ENCODE measurements around the gene FOXP1. TPM values are rescaled to one million over a fixed set of nuclear protein-coding genes. Genes with fewer than 3 reads are reported as not detected.

Gene FOXP1
- total and polyA plus RNA-seq, 2 of the 8 experiments (the other 6 are each of a cell fraction or from before 2014, with no cell fraction given) = 13.9 to 25.4 TPM

- WGBS, 2 experiments (ENCODE audit: extremely low coverage in 1 of 2, insufficient coverage in 1 of 2, insufficient read length in 1 of 2, insufficient replicate concordance in 2 of 2, low coverage in 1 of 2, low lambda C conversion rate in 2 of 2, missing lambda C conversion rate in 1 of 2) = 2% methylated on average over 18 of the region's 46 CpGs; no CpG with 5 or more reads in 1 of the 2 experiments
- H4K20me1 ChIP-seq (replicated peaks in 1 of 2; ENCODE audit: control insufficient read depth in 1 of 2, insufficient read depth in 2 of 2, low read length in 2 of 2) = peaks cover 3 to 4% of the 10 kb centered on the region in 2 experiments
- no peak overlapping the region for H2BK20ac ChIP-seq (ENCODE audit: low read length)
- H2AFZ ChIP-seq (ENCODE audit: low read length) = no peak overlapping the region
- no peak overlapping the region for H2BK15ac ChIP-seq (ENCODE audit: low read length)
- no peaks in the 10 kb centered on the region for H3K79me1 ChIP-seq (ENCODE audit: low read depth, low read length)
- ChIA-PET CTCF (ENCODE audit: partially characterized antibody) (interaction anchor here (0.6 to 0.9 kb wide), 2 partner anchors 139 to 244 kb away, joined by 3 read pairs; no protein-coding TSS in a partner anchor), POLR2A (ENCODE audit: partially characterized antibody) (interaction anchor here (1.2 to 2.3 kb wide), 2 partner anchors 9 to 12 kb away, joined by 5 to 6 read pairs; no protein-coding TSS in a partner anchor)
- H3K27me3 ChIP-seq (replicated peaks in 1 of 4; ENCODE audit: control insufficient read depth in 3 of 4, extremely low read depth in 1 of 4, insufficient read depth in 3 of 4, low read length in 3 of 4) = peaks cover 0 to 11% (median 4%) of the 10 kb centered on the region in 4 experiments; a peak in 2 of 7 replicates
- no peak overlapping the region for H4K8ac ChIP-seq (ENCODE audit: extremely low read depth, insufficient read depth, low read length)
- H3K27ac ChIP-seq (ENCODE audit: low read depth, low read length) = no peak overlapping the region
- H3K14ac ChIP-seq (ENCODE audit: insufficient read length) = no peak overlapping the region
- no peaks in the 10 kb centered on the region for H3K36me3 ChIP-seq (ENCODE audit: control insufficient read depth in 2 of 4, insufficient read depth in 4 of 4, low read length in 3 of 4)
- 0 out of 2 replicates have a peak overlapping the region, but pooled peaks have one; percentile 12 for H3K18ac ChIP-seq (ENCODE audit: extremely low read depth, low read length)
- H3K9me3 ChIP-seq (ENCODE audit: insufficient read depth in 2 of 2, low read depth in 1 of 2, low read length in 1 of 2) = no peaks in the 10 kb centered on the region
- no peak overlapping the region for H4K5ac ChIP-seq (ENCODE audit: insufficient read length, low read depth, low read length)
- H4K91ac ChIP-seq (replicated peaks; ENCODE audit: insufficient read length, low read length) = no peak overlapping the region
- peak in 1 of 2 experiments; percentile 76 for DNase-seq (ENCODE audit: low read depth in 1 of 2, low spot score in 2 of 2)
- peaks cover 4 to 24% (median 18%) of the 10 kb centered on the region in 4 experiments; a peak in 6 of 7 replicates for H3K4me1 ChIP-seq (replicated peaks in 1 of 4; ENCODE audit: control insufficient read depth in 3 of 4, insufficient read depth in 4 of 4, low read length in 3 of 4)
- no peak overlapping the region for H3K23ac ChIP-seq (ENCODE audit: insufficient read length)
- no peak overlapping the region for H3K56ac ChIP-seq (replicated peaks; ENCODE audit: insufficient read length, low read depth, low read length)
- H2AK5ac ChIP-seq (ENCODE audit: low read depth, low read length) = no peak overlapping the region
- no peak overlapping the region for H2BK5ac ChIP-seq (ENCODE audit: low read depth, low read length)
- H2BK120ac ChIP-seq (replicated peaks; ENCODE audit: low read depth, low read length) = no peak overlapping the region
- no peak overlapping the region for H3K4ac ChIP-seq (replicated peaks; ENCODE audit: insufficient read length, low read depth, low read length)
- H3K4me3 ChIP-seq (ENCODE audit: extremely low read depth in 1 of 4, insufficient read depth in 2 of 4, low read depth in 3 of 4, low read length in 4 of 4) = peak overlapping the region; percentile 53 to 72 (median 70)
- peaks cover 0 to 45% of the 10 kb centered on the region in 2 experiments; a peak in 2 of 4 replicates for H3K79me2 ChIP-seq (ENCODE audit: control insufficient read depth in 1 of 2, insufficient read depth in 2 of 2, low read length in 2 of 2)
- H3K4me2 ChIP-seq (ENCODE audit: insufficient read depth in 1 of 2, low read depth in 2 of 2, low read length in 2 of 2) = peak overlapping the region; percentile 96 to 99
- FAIRE-seq = no peak
- H3K9ac ChIP-seq (replicated peaks in 1 of 4; ENCODE audit: extremely low read depth in 1 of 4, low read depth in 3 of 4, low read length in 3 of 4) = 0 out of 7 replicates have a peak overlapping the region, but pooled peaks of 1 of the 4 experiments have one; percentile 30
- peaks cover 14% of the 10 kb centered on the region for H3K23me2 ChIP-seq (ENCODE audit: low read depth, low read length)
- no peak overlapping the region for H2BK12ac ChIP-seq (ENCODE audit: low read depth, low read length)
- TF ChIP-seq RNF2 (IDR thresholded peaks at IDR 0.05; ENCODE audit: borderline replicate concordance, low read depth, low read length, missing control alignments, poor library complexity, severe bottlenecking) (peak; percentile 70), CTBP2 (IDR thresholded peaks at IDR 0.05; ENCODE audit: borderline replicate concordance, insufficient read depth, insufficient read length, low read length) (peak; percentile 5), RAD21 (IDR thresholded peaks at IDR 0.05 in 1 of 2, conservative IDR thresholded peaks at IDR 0.05 in 1 of 2; ENCODE audit: low read depth in 2 of 2, low read length in 2 of 2) (0 out of 4 replicates have a peak, but pooled peaks of 1 of the 2 experiments have one; percentile 1), CEBPB (IDR thresholded peaks at IDR 0.05; ENCODE audit: low read depth, low read length) (no peak), RBBP5 (IDR thresholded peaks at IDR 0.05; ENCODE audit: borderline replicate concordance, low read depth, low read length) (peak; percentile 43; the same call in 1 of the 2 replicates), TEAD4 (IDR thresholded peaks at IDR 0.05; ENCODE audit: low read depth, low read length) (no peak), SP1 (IDR thresholded peaks at IDR 0.05; ENCODE audit: low read depth, low read length) (no peak), ZNF274 (IDR thresholded peaks at IDR 0.05; ENCODE audit: borderline replicate concordance, extremely low read depth, low read length) (no peak), TCF12 (IDR thresholded peaks at IDR 0.05; ENCODE audit: low read depth, low read length) (no peak), MAFK (IDR thresholded peaks at IDR 0.05; ENCODE audit: low read depth, low read length) (no peak), EP300 (IDR thresholded peaks at IDR 0.05; ENCODE audit: borderline replicate concordance in 1 of 2, low read depth in 2 of 2, low read length in 2 of 2) (no peak)
Measured at GRCh38 chr3:71064291-71064955, 519.1 kb downstream of the FOXP1 start.

Measured in H1 (cell line).